ENCODE data around the gene SLC25A21.

The SLC25A21 gene

DNA sequence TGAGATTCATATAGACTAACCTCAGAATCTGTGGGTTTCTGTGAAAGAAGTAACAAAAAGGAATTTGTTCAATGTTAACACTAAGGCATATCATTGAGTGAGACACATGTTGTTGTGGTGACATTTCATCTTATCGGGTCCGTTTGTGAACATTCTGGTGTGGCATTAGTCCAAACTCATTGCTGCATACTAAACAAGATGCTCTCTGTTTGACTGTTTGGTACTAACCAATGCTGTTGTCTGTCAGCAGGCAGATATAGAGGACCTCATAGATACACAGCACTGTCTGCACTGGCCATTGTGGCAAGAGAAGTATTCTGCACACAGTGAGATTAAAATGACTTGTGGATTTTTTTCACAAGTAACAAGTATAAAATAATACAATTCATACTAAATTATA, 41.2 kb downstream of the SLC25A21 start:
- Histone ChIP-seq H3K79me2 (ENCODE audit: insufficient read depth, low read length) (no peaks in the 10 kb centered on the region), H3K9ac (ENCODE audit: low read length) (no peak overlapping the region), H3K27me3 (ENCODE audit: low read length) (no peaks in the 10 kb centered on the region), H3K9me3 (ENCODE audit: insufficient read depth, low read length) (no peaks in the 10 kb centered on the region), H2AFZ (ENCODE audit: low read depth, low read length, severe bottlenecking) (no peak overlapping the region), H3K27ac (ENCODE audit: low read depth, low read length) (no peak overlapping the region), H3F3A (ENCODE audit: insufficient read depth) (no peaks in the 10 kb centered on the region), H3K4me2 (ENCODE audit: low read depth, low read length, poor library complexity, severe bottlenecking) (no peak overlapping the region), H3K36me3 (ENCODE audit: low read length) (no peaks in the 10 kb centered on the region), H3K9me2 (replicated peaks; ENCODE audit: insufficient read depth, low read length) (no peaks in the 10 kb centered on the region), H3K4me3 (ENCODE audit: insufficient read depth, low read length, poor library complexity, severe bottlenecking) (no peak overlapping the region), H4K20me1 (ENCODE audit: low read depth, low read length) (no peaks in the 10 kb centered on the region)
- TF ChIP-seq EZH2phosphoT487 (conservative IDR thresholded peaks at IDR 0.05; ENCODE audit: low read length): no peak
- no peak for TF ChIP-seq CTCF (IDR thresholded peaks at IDR 0.05; ENCODE audit: insufficient read depth, low read length, poor library complexity, severe bottlenecking)

- Histone ChIP-seq H3K4me2 (ENCODE audit: low read depth, low read length, poor library complexity, severe bottlenecking) (no peak overlapping the region), H3K9me3 (ENCODE audit: insufficient read depth, low read length) (no peaks in the 10 kb centered on the region), H2AFZ (ENCODE audit: low read depth, low read length, severe bottlenecking) (no peak overlapping the region), H3K9ac (ENCODE audit: low read length) (no peak overlapping the region), H3K4me3 (ENCODE audit: insufficient read depth, low read length, poor library complexity, severe bottlenecking) (no peak overlapping the region), H3K9me2 (replicated peaks; ENCODE audit: insufficient read depth, low read length) (no peaks in the 10 kb centered on the region), H4K20me1 (ENCODE audit: low read depth, low read length) (no peaks in the 10 kb centered on the region), H3K27ac (ENCODE audit: low read depth, low read length) (no peak overlapping the region), H3K36me3 (ENCODE audit: low read length) (no peaks in the 10 kb centered on the region), H3K79me2 (ENCODE audit: insufficient read depth, low read length) (no peaks in the 10 kb centered on the region), H3F3A (ENCODE audit: insufficient read depth) (no peaks in the 10 kb centered on the region), H3K27me3 (ENCODE audit: low read length) (no peaks in the 10 kb centered on the region)
- TF ChIP-seq EZH2phosphoT487 (conservative IDR thresholded peaks at IDR 0.05; ENCODE audit: low read length): no peak
- no peak for TF ChIP-seq CTCF (IDR thresholded peaks at IDR 0.05; ENCODE audit: insufficient read depth, low read length, poor library complexity, severe bottlenecking)
Observed at GRCh38 chr14:37129047-37129446, 43.4 kb downstream of the SLC25A21 start.

- Histone ChIP-seq H3K9me3 (ENCODE audit: insufficient read depth, low read length) (no peaks in the 10 kb centered on the region), H3K27me3 (ENCODE audit: low read length) (no peaks in the 10 kb centered on the region), H3K9ac (ENCODE audit: low read length) (no peak overlapping the region), H3K27ac (ENCODE audit: low read depth, low read length) (no peak overlapping the region), H3K4me3 (ENCODE audit: insufficient read depth, low read length, poor library complexity, severe bottlenecking) (no peak overlapping the region), H3K79me2 (ENCODE audit: insufficient read depth, low read length) (no peaks in the 10 kb centered on the region), H3F3A (ENCODE audit: insufficient read depth) (no peaks in the 10 kb centered on the region), H3K36me3 (ENCODE audit: low read length) (no peaks in the 10 kb centered on the region), H3K9me2 (replicated peaks; ENCODE audit: insufficient read depth, low read length) (no peaks in the 10 kb centered on the region), H2AFZ (ENCODE audit: low read depth, low read length, severe bottlenecking) (no peak overlapping the region), H3K4me2 (ENCODE audit: low read depth, low read length, poor library complexity, severe bottlenecking) (no peak overlapping the region), H4K20me1 (ENCODE audit: low read depth, low read length) (no peaks in the 10 kb centered on the region)
- TF ChIP-seq CTCF (IDR thresholded peaks at IDR 0.05; ENCODE audit: insufficient read depth, low read length, poor library complexity, severe bottlenecking) (no peak), EZH2phosphoT487 (conservative IDR thresholded peaks at IDR 0.05; ENCODE audit: low read length) (no peak)
Observed at GRCh38 chr14:37124614-37125013, 47.8 kb downstream of the SLC25A21 start.

Measured in SU-DHL-6 (cell line).